ENCODE measurements around the gene RAB7B. TPM values are rescaled to one million over a fixed set of nuclear protein-coding genes. Genes with fewer than 3 reads are reported as not detected.

RAB7B gene
- total RNA-seq, 4 donors from 2014 or later, result 0.78 to 2.4 (median 1.3) TPM

DNA sequence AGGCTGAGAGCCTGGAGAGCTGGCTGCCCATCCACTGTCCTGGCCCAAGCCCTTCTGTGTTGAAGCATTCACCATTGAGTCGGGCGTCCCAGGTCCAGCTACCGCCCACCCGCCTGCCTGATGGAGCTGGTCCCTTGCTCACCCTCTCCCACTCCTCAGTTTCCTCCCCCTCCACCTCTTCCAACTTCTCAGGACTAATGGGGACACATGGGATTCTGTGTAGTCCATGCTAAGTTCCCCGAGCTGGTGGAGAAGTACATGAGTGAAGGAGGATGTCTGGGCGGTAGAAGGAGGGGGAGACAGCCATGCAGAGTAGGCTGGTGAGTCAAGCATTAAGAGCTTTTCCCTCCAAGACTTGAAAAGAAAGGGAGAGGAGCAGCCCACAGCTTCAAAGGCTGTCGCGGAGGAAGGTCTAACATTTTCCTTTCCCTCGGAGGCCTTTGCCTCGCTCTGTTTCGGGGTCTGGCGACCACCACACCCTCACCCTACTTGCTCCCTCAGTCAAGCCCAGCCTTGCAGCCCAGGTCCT is 60.5 kb downstream of the RAB7B start:
- no peak for TF ChIP-seq POLR2A (IDR thresholded peaks at IDR 0.05)
- TF ChIP-seq, protein P1, sequence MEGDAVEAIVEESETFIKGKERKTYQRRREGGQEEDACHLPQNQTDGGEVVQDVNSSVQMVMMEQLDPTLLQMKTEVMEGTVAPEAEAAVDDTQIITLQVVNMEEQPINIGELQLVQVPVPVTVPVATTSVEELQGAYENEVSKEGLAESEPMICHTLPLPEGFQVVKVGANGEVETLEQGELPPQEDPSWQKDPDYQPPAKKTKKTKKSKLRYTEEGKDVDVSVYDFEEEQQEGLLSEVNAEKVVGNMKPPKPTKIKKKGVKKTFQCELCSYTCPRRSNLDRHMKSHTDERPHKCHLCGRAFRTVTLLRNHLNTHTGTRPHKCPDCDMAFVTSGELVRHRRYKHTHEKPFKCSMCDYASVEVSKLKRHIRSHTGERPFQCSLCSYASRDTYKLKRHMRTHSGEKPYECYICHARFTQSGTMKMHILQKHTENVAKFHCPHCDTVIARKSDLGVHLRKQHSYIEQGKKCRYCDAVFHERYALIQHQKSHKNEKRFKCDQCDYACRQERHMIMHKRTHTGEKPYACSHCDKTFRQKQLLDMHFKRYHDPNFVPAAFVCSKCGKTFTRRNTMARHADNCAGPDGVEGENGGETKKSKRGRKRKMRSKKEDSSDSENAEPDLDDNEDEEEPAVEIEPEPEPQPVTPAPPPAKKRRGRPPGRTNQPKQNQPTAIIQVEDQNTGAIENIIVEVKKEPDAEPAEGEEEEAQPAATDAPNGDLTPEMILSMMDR (IDR thresholded peaks at IDR 0.05), result no peak
- no peak for TF ChIP-seq EP300 (IDR thresholded peaks at IDR 0.05)
- no peak for DNase-seq (ENCODE audit: low spot score in 2 of 2)
- no peaks in the 10 kb centered on the region for H3K4me1 ChIP-seq
- H3K4me3 ChIP-seq, result no peak overlapping the region
- peaks cover 0 to 34% of the 10 kb centered on the region in 2 donors for H3K27me3 ChIP-seq
- no peaks in the 10 kb centered on the region for H3K36me3 ChIP-seq
- no peaks in the 10 kb centered on the region for H3K9me3 ChIP-seq
- no peak overlapping the region for H3K27ac ChIP-seq
- 71 to 72% methylated on average over 12 of the region's 12 CpGs for WGBS, 2 donors

DNA sequence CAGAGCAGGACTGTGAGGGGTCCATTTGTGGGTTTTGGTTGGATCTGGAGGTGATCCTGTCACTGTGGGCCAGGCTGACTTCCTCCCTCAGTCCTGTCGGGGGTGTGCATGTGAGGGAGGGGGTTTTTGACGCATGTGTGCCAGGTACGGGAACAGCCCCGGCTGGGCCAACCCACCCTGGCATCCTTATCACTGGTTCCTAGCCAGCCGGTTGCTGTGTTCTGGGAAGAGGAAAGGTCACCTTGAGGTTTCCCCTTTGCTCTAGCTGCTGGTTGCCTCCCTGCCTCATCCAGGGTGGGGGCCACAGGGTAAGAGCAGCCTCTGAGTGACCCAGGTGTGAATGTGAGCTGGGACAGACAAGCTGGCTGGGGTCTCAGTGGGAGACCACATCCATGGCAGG is 62.5 kb downstream of the RAB7B start:
- 69 to 84% methylated on average over 5 of the region's 5 CpGs for WGBS, 2 donors
- no peaks in the 10 kb centered on the region for H3K4me1 ChIP-seq
- DNase-seq (ENCODE audit: low spot score in 2 of 2), result no peak
- H3K27ac ChIP-seq, result no peak overlapping the region
- no peak overlapping the region for H3K4me3 ChIP-seq
- no peaks in the 10 kb centered on the region for H3K9me3 ChIP-seq
- TF ChIP-seq EP300 (IDR thresholded peaks at IDR 0.05) (no peak), POLR2A (IDR thresholded peaks at IDR 0.05) (no peak)
- TF ChIP-seq, protein P1 (IDR thresholded peaks at IDR 0.05), result no peak
- H3K36me3 ChIP-seq, result no peaks in the 10 kb centered on the region
- H3K27me3 ChIP-seq, result peaks cover 0 to 34% of the 10 kb centered on the region in 2 donors

DNA sequence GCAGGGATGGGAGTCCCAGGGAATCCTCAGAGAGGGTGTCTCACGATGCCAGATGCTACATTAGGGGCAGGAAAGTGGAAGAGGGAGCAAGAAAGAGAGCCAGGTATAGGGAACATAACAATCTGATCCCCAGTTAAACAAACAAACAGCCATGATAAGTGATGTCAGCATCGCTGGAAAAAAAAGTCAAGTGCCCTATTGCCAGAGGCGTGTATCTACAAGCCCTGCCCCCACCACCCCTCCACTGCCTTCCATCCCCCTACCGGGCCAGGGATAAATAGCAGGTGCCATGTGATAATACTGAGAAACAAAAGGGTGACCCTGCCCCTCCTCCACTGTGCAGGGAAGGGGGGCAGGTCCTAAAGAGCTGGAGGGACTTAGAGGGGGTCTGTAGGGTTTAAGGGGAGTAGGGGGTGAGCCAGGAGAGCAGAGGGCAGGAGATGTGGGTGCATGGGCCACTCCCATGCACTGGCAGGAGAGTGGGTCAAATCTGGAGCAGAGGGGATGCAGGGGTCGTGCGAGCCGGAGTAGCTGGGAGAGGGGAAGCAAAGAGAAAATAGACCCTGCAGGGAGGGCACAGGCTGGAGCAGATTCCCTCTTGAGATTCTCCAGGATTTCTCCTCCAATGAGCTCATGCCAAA is 63.4 kb downstream of the RAB7B start:
- DNase-seq (ENCODE audit: low spot score in 2 of 2), result no peak
- H3K27ac ChIP-seq, result no peak overlapping the region
- TF ChIP-seq EP300 (IDR thresholded peaks at IDR 0.05), result no peak
- TF ChIP-seq POLR2A (IDR thresholded peaks at IDR 0.05), result no peak
- TF ChIP-seq, protein P1 (IDR thresholded peaks at IDR 0.05), result no peak
- H3K27me3 ChIP-seq, result peaks cover 0 to 31% of the 10 kb centered on the region in 2 donors
- H3K9me3 ChIP-seq, result no peaks in the 10 kb centered on the region
- WGBS, 2 donors, result 33 to 48% methylated on average over 7 of the region's 7 CpGs
- no peaks in the 10 kb centered on the region for H3K4me1 ChIP-seq
- H3K4me3 ChIP-seq, result no peak overlapping the region
- H3K36me3 ChIP-seq, result no peaks in the 10 kb centered on the region

DNA sequence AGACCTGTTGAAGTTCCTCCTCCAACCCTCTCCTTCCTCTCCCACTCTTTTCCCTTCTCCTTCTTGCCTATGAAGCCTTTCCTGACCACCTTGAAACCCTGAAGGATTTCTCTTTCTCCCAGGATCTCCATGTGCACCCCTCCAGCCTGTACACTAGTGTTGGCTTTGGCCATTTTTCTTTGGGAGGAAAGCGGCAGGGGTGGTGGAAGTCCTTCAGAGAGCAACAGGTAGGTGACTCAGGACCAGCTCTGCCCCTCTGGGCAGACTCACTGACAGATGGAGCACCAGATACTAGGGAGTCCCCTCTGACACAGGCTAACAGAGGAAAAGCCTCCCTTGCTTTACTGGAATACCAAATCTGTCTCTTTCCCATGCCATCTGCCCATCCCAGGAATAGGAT is 64.5 kb downstream of the RAB7B start:
- WGBS, 2 donors, result 96 to 100% methylated on average over 1 of the region's 1 CpG
- H3K4me1 ChIP-seq, result no peaks in the 10 kb centered on the region
- H3K4me3 ChIP-seq, result no peak overlapping the region
- H3K27me3 ChIP-seq, result peaks cover 0 to 20% of the 10 kb centered on the region in 2 donors
- H3K36me3 ChIP-seq, result no peaks in the 10 kb centered on the region
- no peak overlapping the region for H3K27ac ChIP-seq
- DNase-seq (ENCODE audit: low spot score in 2 of 2), result no peak
- H3K9me3 ChIP-seq, result no peaks in the 10 kb centered on the region
- TF ChIP-seq POLR2A (IDR thresholded peaks at IDR 0.05), result no peak
- TF ChIP-seq, protein P1 (IDR thresholded peaks at IDR 0.05), result no peak
- no peak for TF ChIP-seq EP300 (IDR thresholded peaks at IDR 0.05)

DNA sequence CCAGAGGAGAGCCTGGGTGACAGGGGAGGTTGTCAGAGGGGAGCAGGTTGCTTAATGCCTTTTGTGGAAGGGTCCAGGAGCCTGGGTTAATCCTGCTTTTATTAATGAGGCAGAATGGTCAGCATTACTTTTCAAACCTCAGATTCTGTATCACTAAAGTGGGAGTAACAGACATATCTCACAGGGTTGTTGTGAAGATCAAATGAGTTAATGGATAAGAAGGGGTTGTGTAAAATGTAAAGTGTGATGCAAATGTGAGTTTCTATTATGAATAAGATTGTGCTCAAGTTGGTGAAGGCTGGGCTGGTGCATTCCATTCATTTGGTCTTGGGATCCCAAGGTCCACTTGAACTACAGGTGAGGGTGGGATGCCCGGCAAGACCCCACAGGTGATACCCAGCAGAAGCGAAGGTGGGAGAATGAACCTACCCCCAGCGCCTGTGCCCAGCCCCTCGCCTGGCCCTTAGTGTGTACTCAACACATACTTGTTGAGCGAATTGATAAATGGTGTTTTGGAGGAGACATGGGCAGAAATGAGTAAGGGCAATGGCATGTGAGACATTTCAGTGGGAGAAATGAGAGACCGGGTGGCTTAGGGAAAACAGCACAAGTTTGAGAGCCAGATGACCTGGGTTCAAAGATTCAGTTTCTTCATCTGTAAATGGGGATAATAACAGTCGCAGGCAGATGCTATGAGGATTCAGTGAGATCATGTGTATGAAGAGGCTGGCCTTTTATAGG is 66.2 kb downstream of the RAB7B start:
- no peak for TF ChIP-seq POLR2A (IDR thresholded peaks at IDR 0.05)
- TF ChIP-seq, protein P1 (IDR thresholded peaks at IDR 0.05), result no peak
- no peak for TF ChIP-seq EP300 (IDR thresholded peaks at IDR 0.05)
- Histone ChIP-seq H3K27ac (no peak overlapping the region), H3K27me3 (peaks cover 0 to 6% of the 10 kb centered on the region in 2 donors), H3K4me3 (no peak overlapping the region), H3K4me1 (no peaks in the 10 kb centered on the region), H3K9me3 (no peaks in the 10 kb centered on the region), H3K36me3 (no peaks in the 10 kb centered on the region)
- WGBS, 2 donors, result 71 to 80% methylated on average over 7 of the region's 7 CpGs
- no peak for DNase-seq (ENCODE audit: low spot score in 2 of 2)
